ENCODE measurements around the gene ANKRD13C.
"Not testable (repeated sequence)": the region's sequence is repeated elsewhere in the genome, so short reads cannot be mapped to it uniquely, and the experiment has no call there.

The ANKRD13C gene

DNA sequence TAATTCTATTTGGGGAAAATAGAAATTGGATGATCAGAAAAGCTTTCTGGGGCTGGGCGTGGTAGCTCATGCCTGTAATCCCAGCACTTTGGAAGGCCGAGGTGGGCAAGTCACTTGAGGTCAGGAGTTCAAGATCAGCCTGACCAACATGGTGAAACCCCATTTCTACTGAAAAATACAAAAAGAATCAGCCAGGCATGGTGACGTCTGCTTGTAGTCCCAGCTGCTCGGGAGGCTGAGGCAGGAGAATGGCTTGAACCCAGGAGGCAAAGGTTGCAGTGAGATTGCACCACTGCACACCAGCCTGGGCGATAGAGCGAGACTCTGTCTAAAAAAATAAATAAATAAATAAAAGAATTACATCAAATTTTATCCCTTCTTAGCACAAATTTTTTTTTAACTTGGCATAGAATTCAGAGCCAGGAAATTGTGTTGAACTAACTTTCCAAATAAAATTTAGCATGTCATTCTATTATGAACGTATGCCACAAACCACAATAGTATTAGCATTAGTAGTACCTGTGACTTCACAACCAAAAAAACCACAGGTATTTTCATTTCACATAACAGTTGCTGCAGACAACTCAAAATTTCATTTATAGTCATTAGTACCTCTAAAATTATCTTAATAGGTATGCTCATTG, 4.5 kb upstream of the ANKRD13C start:
- no peak for DNase-seq

DNA sequence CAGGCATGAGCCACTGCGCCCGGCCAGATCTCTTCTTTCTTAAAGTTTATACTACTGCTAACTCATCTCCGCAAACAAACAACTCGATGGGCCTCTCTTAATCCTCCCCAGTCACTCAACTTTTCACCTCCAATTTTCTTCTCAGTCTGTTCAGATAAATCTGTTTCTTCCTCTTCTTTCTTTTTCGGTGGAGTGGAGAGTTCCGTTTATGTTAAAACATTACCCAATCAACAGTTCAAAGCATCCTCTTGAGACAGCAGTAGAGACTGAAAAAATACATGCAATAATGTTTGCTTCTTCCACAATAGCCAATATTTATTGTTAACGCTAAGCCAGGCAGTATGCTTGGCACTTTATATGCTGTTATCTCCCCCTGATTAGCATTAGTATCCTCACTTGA, 1.4 kb upstream of the ANKRD13C start:
- DNase-seq = no peak

DNA sequence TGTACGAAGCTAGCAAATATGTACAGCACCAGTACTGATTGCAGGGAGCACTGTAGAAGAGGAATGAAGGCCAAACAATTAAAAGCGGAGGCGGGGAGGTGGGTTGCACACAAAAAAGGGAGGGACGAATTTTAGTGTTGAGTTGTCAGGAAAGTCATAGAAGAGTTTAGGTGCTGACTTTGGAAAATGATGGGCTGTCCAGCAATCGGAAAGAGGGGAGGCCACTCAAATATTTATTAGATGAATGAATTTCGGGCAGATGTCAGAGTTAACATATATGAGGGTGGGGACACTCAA, 537 bp upstream of the ANKRD13C start:
- no peak for DNase-seq

DNA sequence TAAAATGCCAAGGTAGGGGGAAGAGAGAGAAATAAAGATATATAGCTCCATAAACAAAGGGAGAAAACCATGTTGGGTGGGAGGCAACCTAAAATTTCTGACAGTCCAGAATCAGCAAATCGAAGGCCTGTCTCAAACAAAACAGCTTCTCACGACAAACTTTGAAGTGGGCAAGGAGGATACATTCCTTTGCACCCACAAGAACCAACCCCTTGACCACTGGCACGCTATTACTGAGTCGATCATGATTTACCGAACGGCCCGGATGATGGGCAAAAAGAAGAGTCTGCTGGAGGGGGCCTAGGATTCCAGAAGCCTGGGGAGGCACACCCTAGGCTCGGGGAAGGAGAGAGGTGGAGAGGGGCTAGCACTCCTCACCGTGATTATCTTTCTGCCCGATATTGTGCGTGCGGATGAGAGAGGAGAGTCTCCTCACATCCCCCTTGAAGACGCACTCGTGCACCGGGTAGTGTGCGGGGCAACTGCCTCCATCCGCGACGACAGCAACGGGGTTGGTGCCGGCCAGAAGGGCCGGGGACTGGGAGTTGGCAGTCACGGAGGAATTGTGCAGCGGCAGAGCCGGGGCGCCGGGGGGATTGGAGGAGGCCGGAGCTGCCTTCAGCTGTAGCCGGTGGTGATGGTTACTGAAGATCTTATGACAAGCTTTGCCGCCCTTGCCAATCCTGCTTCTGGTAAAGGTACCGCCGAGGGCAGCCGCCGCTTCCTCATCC, 756 bp downstream of the ANKRD13C start:
- DNase-seq = no peak

GRCh38 chr1:70353044-70353443, 1.5 kb downstream of the ANKRD13C start:
- DNase-seq = no peak

GRCh38 chr1:70349799-70350198, 4.7 kb downstream of the ANKRD13C start:
- not testable (repeated sequence) for DNase-seq

GRCh38 chr1:70348399-70349165, 5.9 kb downstream of the ANKRD13C start:
- DNase-seq = no peak

DNA sequence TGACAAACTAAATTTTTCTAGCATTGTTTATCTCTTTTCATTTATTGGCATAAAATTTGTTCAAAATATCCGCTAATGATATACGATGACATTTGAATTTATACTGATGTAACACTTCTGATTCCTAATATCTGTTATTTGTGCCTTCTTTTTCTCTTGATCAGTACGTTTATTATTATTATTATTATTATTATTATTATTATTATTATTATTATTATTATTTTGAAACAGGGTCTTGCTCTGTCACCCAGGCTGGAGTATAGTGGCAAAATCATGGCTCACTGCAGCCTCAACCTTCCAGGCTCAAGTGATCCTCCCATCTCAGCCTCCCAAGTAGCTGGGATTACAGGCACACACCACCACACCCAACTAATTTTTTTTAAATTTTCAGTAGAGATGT, 14.9 kb downstream of the ANKRD13C start:
- DNase-seq = not testable (repeated sequence)

DNA sequence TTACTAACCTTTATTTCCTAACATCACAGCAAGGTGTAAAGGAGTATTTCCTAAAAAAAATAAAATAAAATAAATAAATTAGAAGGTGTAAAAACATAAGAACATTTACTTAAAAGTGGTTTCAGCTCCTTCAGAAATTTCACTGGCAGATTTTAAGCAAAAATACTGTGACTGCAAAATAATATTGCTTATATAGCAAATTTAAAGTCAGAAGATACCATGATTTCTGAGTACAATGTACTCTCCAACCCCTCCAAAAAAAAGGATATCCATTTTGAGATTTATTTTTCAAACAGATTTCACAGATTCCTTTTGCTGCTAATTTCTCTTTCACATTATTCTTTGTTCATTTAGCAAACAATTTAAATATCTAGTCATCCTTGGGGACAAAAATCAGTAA, 18.5 kb downstream of the ANKRD13C start:
- no peak for DNase-seq

- DNase-seq = no peak
These were observed 20.1 kb downstream of the ANKRD13C start for GRCh38 chr1:70334436-70334835.

GRCh38 chr1:70333245-70333644, 21.3 kb downstream of the ANKRD13C start:
- no peak for DNase-seq

- no peak for DNase-seq
These were observed 22.6 kb downstream of the ANKRD13C start for GRCh38 chr1:70331962-70332361.

- no peak for DNase-seq
These were observed 27.0 kb downstream of the ANKRD13C start for GRCh38 chr1:70327306-70328076.

DNA sequence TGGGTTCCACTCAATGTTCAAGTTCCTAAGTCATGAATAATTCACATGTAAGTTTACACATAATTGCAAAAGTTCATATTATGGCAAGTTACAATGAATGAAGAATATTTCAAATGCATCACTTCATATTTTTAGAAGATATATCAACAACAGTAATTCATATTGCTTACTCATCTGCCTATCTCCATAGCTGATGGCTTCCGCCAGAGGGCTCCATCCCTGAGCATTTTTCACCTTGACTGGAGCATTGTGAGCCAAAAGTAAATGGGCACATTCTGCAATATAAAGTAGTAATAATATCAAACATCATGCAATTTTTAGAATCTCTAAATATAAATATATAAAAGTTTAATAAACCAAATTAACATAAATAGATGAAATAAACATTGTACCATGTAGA, 29.8 kb downstream of the ANKRD13C start:
- no peak for DNase-seq

- DNase-seq = no peak
These were observed 34.8 kb downstream of the ANKRD13C start for GRCh38 chr1:70319750-70320149.

- no peak for DNase-seq
These were observed 36.3 kb downstream of the ANKRD13C start for GRCh38 chr1:70318191-70318590.

GRCh38 chr1:70317087-70317486, 37.4 kb downstream of the ANKRD13C start:
- DNase-seq = no peak

DNA sequence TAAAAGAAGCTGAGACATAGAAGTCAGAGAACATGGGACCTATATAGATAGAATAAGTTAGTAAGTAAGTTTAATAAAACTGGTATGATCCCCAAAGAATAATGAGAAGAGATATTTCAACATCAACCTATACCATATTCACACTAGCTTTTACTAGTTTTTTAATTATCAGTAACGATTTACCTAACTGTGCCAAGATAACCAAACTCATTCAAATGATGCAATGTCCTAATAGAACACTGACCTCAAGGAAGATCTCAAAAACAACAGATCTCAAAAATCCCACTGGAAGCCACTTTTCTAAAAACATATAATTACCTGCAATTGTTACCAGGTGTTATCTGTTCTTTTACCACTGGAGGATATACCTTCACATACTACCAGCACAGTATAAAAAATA, 38.7 kb downstream of the ANKRD13C start:
- DNase-seq = no peak

DNA sequence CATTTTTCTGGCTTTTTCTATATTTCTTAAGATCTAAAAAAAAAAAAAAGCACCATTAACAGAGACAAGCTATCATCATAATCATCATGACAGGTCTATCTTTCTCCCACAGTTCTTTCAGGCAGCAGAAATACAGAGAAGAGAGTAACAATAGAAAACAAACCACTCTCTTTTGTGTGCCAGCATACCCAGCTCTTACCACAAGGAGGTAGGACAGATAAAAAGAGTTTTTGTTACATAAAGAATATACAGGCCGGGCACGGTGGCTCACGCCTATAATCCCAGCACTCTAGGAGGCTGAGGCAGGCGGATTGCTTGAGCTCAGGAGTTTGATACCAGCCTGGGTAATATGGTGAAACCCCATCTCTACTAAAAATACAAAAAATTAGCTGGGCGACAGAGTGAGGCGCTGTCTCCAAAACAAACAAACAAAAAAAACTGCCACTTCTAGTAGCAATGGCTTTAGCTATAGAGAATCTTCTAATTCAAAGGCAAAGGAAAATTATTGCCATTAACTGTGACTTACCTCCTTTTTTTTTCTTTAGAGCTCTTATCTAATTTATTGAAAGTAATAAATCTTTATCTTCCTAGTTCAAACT, 39.7 kb downstream of the ANKRD13C start:
- DNase-seq = no peak

GRCh38 chr1:70311369-70311768, 43.2 kb downstream of the ANKRD13C start:
- no peak for DNase-seq

GRCh38 chr1:70299472-70299871, 55.0 kb downstream of the ANKRD13C start:
- DNase-seq = no peak

- DNase-seq = no peak
These were observed 58.8 kb downstream of the ANKRD13C start for GRCh38 chr1:70295749-70296148.
